Glomerular endothelial cell (primary cell): Measurements from ENCODE around the gene KCTD21. TPM values are rescaled to one million over a fixed set of nuclear protein-coding genes. Genes with fewer than 3 reads are reported as not detected.

Experiments used
- DNase-seq: peaks from one replicate; pipeline ENCODE4 v3.0.0-alpha.2; 2011; ENCODE audit warnings: low read depth, low spot score; ENCODE audit errors: extremely low read depth
- total RNA-seq: library from RNA; depleted of rRNA; stranded (reverse); fragments of >200 nt; gene quantifications from 2 replicates; pipeline ENCODE4 v1.2.3, GENCODE V29; 2015

Gene KCTD21
- total RNA-seq, 1 donor from 2014 or later: 18.1 TPM

GRCh38 chr11:78219493-78220217 is 31.2 kb upstream of the KCTD21 start:
- no peak for DNase-seq

DNA sequence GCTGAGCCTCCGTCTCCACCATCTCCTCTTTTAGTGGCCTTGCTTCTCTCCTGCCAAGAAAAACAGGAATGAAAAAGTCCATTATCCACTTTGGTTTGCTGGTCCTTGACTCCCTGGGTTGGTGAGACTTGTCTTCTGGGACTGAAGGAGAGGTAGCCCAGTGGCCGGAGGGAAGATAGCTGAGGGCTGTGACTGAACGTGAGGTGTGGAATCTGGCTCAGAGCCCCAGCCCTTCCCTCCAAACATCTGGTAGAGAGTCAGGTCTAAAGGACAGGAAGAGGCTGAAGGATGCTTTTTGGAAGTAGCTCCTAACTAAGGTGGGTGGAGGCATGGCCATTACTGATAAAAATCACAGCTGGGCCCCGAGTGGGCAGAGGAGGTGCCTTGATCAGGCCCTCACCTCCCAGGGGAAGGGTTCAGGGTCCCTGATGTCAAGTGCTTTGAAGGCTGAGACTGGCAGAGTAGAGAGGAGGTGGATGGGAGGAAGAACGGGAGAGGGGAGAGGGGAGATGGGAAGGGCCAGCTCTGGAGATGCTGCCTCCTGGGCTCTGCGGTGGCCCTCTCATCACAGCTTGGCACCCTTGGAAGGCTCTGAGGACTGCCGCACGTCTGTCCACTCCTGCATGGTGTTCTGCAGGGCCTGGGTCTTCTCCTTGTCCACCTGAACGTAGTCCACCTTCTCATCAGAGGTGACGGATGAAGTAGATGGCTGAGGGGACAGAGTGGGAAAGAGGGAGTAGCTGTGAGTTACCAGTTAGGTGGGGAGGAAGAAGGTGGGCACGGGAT is 30.5 kb upstream of the KCTD21 start:
- no peak for DNase-seq

DNA sequence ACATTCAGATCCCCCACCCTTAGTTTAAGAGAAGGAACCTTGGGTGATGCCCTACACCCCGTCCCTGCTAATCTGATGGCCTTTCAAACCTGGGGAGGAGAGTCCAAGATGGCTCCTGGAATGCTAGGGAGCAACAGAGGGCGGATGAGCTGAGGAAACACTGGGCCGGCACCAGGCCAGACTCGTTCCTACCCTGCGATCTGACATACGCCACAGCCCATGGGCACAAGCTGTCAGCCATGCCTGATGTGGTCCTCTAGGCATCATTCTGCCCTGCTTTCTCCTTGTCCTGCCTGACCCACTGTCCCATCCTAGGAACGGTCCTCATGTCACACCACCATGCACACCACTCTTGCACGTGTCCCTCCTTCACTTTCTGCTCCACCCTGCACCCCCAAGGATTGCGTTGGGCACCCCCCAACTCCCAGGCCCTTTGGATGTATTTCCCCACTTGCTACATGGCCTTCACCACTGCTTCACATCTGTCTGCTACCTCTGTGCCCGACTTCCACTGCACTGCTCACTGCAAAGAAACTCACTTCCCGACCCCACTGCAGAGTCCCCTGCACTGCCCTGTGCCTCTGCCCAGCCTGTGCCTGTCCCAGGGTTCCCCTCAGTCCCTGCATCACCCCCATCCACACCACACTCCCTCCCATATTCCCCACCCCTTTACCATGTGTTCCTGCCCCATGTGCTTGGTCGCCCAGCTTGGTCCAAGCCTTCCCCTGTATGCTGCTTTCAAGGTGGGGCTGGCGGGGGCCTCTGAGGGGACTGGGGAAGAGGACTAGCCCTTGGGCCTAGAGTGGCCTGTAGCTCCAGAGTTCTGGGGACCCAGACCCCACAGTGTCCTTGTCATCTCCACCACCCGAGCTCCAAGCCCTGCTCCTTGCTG is 29.5 kb upstream of the KCTD21 start:
- no peak for DNase-seq

DNA sequence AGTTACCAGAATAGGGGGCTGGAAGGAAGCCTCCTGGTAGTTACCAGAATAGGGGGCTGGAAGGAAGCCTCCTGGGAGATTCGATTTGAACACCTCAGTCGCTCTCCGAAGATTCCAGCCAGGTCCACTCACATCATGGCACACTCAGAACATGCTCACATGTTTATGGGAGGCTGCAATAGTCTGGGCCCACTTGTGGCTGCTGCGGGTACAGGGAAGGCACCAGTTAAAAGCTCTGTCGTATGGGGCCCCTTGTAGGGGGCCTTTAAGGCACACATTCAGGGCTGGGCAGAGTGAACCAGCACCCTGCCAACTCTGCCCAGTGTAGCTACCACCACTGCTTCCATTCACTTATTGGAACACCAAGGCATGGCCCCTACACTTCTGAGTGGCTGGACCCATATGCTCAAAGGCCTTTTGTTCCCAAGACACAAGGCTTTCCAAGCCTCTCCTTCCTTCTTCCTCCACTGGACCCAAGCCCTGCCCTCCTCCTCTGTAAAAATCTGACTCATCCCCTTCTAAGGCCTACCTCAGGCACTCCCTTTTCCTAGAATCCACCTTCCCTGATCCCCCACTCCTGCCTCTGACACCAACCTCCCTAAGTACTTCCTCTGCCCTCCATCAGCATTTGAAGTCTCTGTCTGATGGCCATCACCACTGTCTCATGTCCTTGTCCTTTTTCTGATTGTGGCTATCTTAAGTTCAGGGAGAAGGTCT is 28.3 kb upstream of the KCTD21 start:
- no peak for DNase-seq

- no peak for DNase-seq
These were observed 27.6 kb upstream of the KCTD21 start for GRCh38 chr11:78216021-78216420.

DNA sequence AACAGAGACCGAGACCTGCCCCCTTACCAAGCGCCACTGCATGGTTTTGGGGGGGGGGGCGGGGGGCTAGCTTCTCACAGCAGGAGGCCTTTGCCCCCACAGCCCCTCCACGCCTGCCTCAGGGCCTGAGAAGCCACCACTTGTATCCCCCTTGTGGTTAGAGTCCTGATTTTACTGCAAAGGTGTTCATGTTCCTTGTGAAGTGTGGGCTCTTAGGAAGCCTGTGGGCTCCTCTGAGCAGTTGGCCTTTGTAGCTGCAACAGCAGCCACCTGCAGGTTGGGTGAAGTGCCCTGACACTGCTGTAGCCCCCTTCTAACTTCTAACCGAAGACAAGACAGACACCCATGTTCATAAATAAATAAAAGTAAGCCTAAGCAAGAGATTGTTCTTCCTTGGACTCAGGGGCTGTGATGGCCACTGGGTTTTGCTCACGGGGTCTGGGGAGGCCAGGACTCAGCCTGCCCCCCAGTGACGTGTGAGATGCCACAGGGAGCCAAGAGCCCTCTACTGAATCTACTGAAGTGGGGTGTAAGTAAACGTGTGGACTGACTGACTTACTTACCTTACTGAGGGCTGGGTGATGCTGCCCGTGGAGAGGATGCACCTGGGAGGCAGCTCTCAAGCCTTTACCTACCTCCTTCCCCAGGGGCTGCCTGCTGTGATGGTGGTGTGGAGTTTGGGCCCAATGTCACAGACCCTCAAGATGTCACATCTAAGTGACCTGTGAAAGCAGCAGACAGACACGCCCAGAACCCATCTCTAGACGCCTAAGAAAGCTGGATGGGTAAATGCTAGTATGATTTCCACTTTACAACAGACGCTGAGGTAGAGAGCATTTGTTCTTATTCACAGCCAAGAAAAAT is 26.1 kb upstream of the KCTD21 start:
- no peak for DNase-seq

DNA sequence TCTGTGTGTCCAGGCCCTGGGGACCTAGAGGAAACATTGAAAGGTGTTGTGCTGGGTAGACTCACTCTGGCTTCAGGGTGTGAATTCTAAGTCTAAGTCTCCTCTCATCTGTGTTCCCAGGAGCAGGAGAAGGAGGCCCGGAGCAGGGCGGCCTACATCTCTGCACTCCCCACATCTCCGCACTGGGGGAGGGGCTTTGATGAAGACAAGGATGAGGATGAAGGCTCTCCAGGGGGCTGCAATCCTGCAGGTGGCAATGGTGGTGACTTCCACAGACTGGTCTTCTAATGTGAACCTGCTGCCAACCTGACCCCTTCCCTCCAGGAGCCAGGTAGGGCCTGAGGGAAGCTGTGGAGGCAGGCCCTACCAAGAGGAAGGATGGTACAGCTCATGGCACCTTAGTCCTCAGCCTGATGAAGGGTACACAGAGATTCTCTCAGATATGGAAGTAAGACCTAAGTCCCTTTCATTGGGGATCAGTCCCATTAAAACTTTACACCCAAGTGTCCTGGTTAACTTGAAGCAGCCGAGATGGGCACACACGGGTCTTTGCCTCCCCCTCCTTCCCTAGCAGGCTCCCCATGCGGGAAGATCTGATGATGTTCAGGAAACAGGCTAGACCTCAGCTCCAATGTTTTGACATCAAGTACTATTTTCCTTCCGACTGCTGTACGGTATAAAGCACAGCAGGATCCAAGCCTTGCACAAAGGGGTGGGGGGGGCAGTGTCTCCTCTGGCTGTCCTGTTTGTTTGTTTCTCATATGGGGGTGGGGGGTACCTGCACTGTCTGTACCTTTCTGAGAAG is 25.3 kb upstream of the KCTD21 start:
- no peak for DNase-seq

- no peak for DNase-seq
These were observed 24.4 kb upstream of the KCTD21 start for GRCh38 chr11:78212586-78213371.

DNA sequence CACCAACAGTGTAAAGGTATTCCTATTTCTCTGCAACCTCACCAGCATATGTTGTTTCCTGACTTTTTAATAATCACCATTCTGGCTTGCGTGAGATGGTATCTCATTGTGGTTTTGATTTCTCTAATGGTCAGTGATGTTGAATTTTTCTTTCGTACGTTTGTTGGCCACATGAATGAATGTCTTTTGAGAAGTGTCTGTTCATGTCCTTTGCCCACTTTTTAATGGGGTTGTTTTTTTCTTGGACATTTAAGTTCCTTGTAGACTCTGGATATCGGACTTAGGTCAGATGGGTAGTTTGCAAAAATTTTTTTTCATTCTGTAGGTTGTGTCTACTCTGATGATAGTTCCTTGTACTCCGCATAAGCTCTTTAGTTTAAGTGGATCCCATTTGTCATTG is 23.1 kb upstream of the KCTD21 start:
- DNase-seq: no peak

- no peak for DNase-seq
These were observed 21.7 kb upstream of the KCTD21 start for GRCh38 chr11:78210000-78210608.

GRCh38 chr11:78209478-78209877 is 21.1 kb upstream of the KCTD21 start:
- no peak for DNase-seq

DNA sequence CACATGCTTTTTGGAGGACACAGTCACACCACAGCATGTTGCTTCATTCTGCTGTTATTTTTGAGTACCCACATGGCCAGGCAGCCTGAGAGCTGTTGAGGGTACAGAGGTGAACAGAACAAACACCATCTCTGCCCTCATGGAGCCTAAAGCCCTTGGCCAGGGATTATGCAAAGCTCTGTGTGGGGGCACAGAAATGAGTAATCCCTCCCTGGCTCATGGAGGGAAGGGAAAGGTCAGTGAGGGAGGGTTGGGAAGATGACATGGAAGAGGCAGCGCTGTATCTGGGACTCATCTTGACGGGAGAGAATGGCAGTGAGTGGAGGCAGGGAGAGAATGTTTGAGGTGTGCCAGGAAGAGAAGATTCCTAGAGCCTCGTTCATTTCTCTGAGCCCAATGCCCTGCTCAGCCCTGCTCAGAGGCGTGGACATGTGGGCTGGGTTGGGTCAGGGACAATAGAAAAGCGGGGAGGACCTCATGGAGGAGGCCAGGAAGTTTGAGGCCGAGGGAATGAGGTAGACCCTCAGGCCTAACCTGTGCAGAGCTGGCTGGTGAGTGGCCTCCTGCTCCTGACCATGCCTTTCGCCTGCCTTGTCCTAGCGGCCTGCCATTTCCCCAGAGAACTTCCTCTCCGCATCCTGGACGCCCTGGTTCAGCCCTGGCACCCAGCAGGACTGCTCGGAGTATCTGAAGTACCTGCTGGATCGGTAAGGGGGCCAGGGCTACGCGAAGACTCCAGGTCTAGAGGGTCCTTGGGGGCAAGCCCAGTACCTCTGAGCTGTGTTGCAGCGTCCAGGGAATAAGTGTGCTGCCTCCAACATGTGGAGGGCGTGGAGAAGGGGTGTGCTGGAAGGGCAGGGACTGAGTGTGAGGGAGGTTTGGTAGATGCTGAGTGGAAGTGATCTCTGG is 20.1 kb upstream of the KCTD21 start:
- no peak for DNase-seq

DNA sequence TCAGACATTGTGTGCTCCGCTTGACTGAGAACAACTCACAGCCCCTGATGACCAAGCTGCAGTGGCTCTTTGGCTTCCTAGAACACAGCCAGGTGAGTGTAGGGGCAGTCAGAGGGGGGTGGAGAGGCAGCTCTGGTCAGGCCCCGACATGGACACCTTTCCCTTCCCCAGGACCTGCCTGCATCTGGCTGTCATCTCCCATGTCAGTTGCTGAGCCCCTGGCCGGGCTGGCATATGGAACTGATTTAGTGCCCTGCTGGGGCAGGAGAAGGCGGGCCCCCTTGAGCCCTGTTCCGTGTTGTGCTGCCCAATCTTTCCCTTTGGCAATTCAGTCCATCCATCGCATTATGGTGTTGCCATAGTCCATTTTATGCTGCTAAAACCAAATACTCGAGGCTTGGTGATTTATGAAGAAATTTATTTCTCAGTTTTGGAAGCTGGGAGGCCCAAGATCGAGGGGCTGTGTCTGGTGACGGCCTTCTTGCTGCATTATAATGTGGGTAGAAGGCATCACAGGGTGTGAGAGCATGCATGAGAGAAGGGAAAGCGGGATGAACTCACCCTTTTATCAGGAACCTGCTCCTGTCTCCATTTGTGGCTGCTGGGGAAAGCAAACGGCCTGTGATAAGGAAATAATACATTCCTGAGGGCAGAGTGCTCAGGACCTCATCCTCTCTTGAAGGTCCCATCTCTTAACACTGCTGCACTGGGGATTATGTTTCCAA is 19.3 kb upstream of the KCTD21 start:
- DNase-seq: no peak

- no peak for DNase-seq
These were observed 17.3 kb upstream of the KCTD21 start for GRCh38 chr11:78205691-78206090.

DNA sequence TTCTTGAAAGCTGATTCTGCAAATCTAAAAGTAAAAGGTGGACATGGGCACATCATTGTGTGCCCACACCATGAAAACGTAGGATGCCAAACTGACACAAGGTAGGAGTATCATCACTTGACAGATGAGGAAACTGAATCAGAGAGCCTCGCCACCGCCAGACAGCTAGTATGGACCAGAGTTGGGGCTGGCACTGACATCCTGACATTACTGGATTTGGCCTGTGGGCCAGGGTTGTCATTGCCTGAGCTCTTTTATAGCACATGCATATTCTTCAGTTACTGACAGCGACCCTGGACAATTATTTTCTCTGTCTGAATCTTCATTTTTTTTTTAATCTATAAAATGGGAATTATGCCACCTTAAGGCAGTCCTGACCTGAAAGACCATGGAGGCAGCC is 16.8 kb upstream of the KCTD21 start:
- DNase-seq: no peak

DNA sequence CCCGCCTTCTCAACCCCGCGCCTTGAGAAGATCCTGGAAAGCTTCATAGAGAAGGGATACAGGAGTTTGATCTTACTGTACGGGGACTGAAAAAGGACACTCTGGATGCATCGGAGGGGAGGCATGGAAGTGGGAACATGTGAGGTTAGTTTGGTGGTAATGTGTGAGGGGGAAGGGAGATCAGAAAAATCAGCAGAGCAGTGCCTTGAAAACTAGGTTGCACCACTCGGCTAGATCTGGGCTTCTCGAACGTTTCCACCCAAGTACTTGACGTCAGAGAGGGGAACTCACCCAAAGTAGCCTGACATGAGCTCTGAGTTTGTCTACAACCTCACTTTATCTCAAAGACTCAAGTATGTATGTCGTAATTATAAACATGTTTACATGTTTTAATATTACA is 14.8 kb upstream of the KCTD21 start:
- DNase-seq: no peak
